K562 (cell line): ENCODE data around the gene TEX22. TPM values are rescaled to one million over a fixed set of nuclear protein-coding genes. Genes with fewer than 3 reads are reported as not detected.
A peak's percentile ranks its signal among the peaks of the same experiment; 100 is the strongest.

ENCODE experiments used
- ATAC-seq: fragments of 200-7000 bp; cut with Tn5 transposase; 3 replicates; pipeline ENCODE4 v1.9.1; 2020; ENCODE audit warnings: moderate library complexity
- BruUV-seq: library from RNA; stranded (reverse); fragments of 400-500 nt; replicated peaks from 2 replicates; lab custom pipeline; 2021; lab: Mats Ljungman, UMichigan
- CTCF ChIA-PET: fragments of 300-600 bp; formaldehyde crosslinking; extraction: SDS; loops from one replicate; lab custom pipeline; 2021; ENCODE audit warnings: low intra/inter-chr PET ratio; lab: Yijun Ruan, JAX
- POLR2A ChIA-PET: fragments of 300-600, 350-650 bp; sonication (Branson Sonifier 250); formaldehyde crosslinking; extraction: SDS; loops from one replicate; lab custom pipeline; 2021; ENCODE audit warnings: antibody characterized with exemption, inconsistent platforms; lab: Yijun Ruan, JAX
- DNase-seq, 4 experiments: peaks; one replicate each; pipeline versions ENCODE4 v3.0.0 to v3.0.0-alpha.2; 2011 to 2018; ENCODE audit warnings: low spot score in 3 of 4, mixed read lengths in 3 of 4; ENCODE audit errors: extremely low read depth in 1 of 4
- FAIRE-seq: peaks from 2 replicates; lab custom pipeline; 2011; peaks lifted over from hg19 to GRCh38; lab: Jason Lieb, UNC
- H2AFZ ChIP-seq: 2 replicates; pipeline ENCODE4 v1.6.0; 2011; ENCODE audit warnings: low read depth, low read length, control low read depth, inconsistent platforms
- H3K27ac ChIP-seq: fragments of 200-600 bp; 3 replicates; pipeline ENCODE4 v1.8.0; 2011; ENCODE audit warnings: low read depth, mild to moderate bottlenecking, control low read depth, inconsistent platforms, low read length, moderate library complexity, mixed read lengths; ENCODE audit errors: extremely low read depth
- H3K27me3 ChIP-seq, 2 experiments: fragments of 300-600 bp in 1 of 2; 2 replicates in 1 of 2; 3 replicates in 1 of 2; pipeline versions ENCODE4 v1.6.0 to v1.8.0; 2011; ENCODE audit warnings: inconsistent platforms in 2 of 2, low read length in 2 of 2, mild to moderate bottlenecking in 1 of 2, mixed read lengths in 1 of 2, moderate library complexity in 1 of 2; ENCODE audit not compliant: control insufficient read depth in 2 of 2, insufficient read depth in 2 of 2
- H3K36me3 ChIP-seq: fragments of 300-600 bp; 3 replicates; pipeline ENCODE4 v1.8.0; 2011; ENCODE audit warnings: mild to moderate bottlenecking, low read length, inconsistent platforms; ENCODE audit not compliant: control insufficient read depth, insufficient read depth
- H3K4me1 ChIP-seq, 2 experiments: fragments of 200-600 bp in 1 of 2; replicated peaks in 1 of 2; 2 replicates in 1 of 2; 3 replicates in 1 of 2; pipeline versions ENCODE4 v1.5.1 to v1.8.0; 2011; ENCODE audit warnings: inconsistent platforms in 2 of 2, low read length in 2 of 2, mild to moderate bottlenecking in 1 of 2, mixed read lengths in 1 of 2, moderate library complexity in 1 of 2; ENCODE audit not compliant: control insufficient read depth in 2 of 2, insufficient read depth in 2 of 2
- H3K4me2 ChIP-seq: 2 replicates; pipeline ENCODE4 v1.6.1; 2011; ENCODE audit warnings: low read length, control low read depth, inconsistent platforms, mixed read lengths; ENCODE audit not compliant: insufficient read depth
- H3K4me3 ChIP-seq: fragments of 200-600 bp; sonication (generic), shearing (Covaris generic); 2 replicates; pipeline ENCODE4 v1.5.1; 2016; ENCODE audit warnings: control low read depth, inconsistent platforms
- H3K79me2 ChIP-seq: fragments of 200-600 bp; 3 replicates; pipeline ENCODE4 v1.8.0; 2011; ENCODE audit warnings: low read length, inconsistent platforms; ENCODE audit not compliant: control insufficient read depth, insufficient read depth
- H3K9ac ChIP-seq, 2 experiments: 2 replicates each; pipeline versions ENCODE4 v1.6.0 to v1.6.1; 2011; ENCODE audit warnings: low read depth in 2 of 2, low read length in 2 of 2, control low read depth in 1 of 2, inconsistent platforms in 1 of 2, mild to moderate bottlenecking in 1 of 2, mixed read lengths in 1 of 2; ENCODE audit not compliant: insufficient read depth in 1 of 2
- H3K9me1 ChIP-seq: one replicate; pipeline ENCODE4 v1.6.0; 2011; ENCODE audit warnings: inconsistent platforms, mild to moderate bottlenecking, low read length, moderate library complexity; ENCODE audit not compliant: control insufficient read depth, insufficient read depth
- H3K9me3 ChIP-seq: replicated peaks from 2 replicates; pipeline ENCODE4 v1.5.1; 2011; ENCODE audit warnings: low read depth, low read length, inconsistent platforms; ENCODE audit not compliant: control insufficient read depth, insufficient read depth
- H4K20me1 ChIP-seq: replicated peaks from 2 replicates; pipeline ENCODE4 v1.6.1; 2011; ENCODE audit warnings: low read length, inconsistent platforms, mixed read lengths; ENCODE audit not compliant: control insufficient read depth, insufficient read depth
- POLR2G ChIP-seq: fragments of 200-400 bp; formaldehyde crosslinking; IDR thresholded peaks from 2 replicates; pipeline ENCODE4 v1.6.1; 2017; ENCODE audit warnings: low read depth, mild to moderate bottlenecking, antibody characterized with exemption, low read length, moderate library complexity
- THAP12 ChIP-seq: fragments of 250-450 bp; sonication (Bioruptor Pico); IDR thresholded peaks from 2 replicates; pipeline ENCODE4 v1.9.0; 2021; ENCODE audit warnings: mild to moderate bottlenecking, inconsistent platforms
- WGBS: fragments of 100-300 bp; shearing (Covaris generic); methylation state at CpG from one replicate; pipeline ENCODE4 v1.1.6; 2016; ENCODE audit warnings: low coverage, mixed read lengths; ENCODE audit not compliant: insufficient coverage; ENCODE audit errors: missing lambda C conversion rate; 5-methylcytosine and 5-hydroxymethylcytosine counted together
- in situ Hi-C: fragments of 300-500 bp; cut with MboI; formaldehyde crosslinking; loops from 4 replicates; pipeline ENCODE4 v1.15.0; 2018; ENCODE audit warnings: inconsistent platforms, mixed read lengths
- intact Hi-C: fragments of 100-400 bp; cut with micrococcal nuclease; formaldehyde crosslinking; loops from 2 replicates; pipeline ENCODE4 v1.14.2; 2022
- polyA plus RNA-seq, 8 experiments: library from polyadenylated mRNA; depleted of rRNA in 4 of 8; stranded (reverse) in 5 of 8; unstranded in 3 of 8; fragments of >200 nt; fragmentation: Nextera tagmentation in 2 of 8; fragmentation: Illumina TruSeq in 1 of 8; extraction: Ambion mirVana in 2 of 8; extraction: Trizol in 1 of 8; gene quantifications; 2 replicates each; pipeline versions ENCODE4 v1.2.1 to v1.2.3, GENCODE V29; 2011 to 2014; ENCODE audit warnings: inconsistent platforms in 1 of 8, missing spikeins in 1 of 8
- total RNA-seq, 7 experiments: library from RNA; depleted of rRNA in 6 of 7; stranded (reverse); fragments of >200 nt in 6 of 7; fragmentation: Illumina TruSeq in 2 of 7; extraction: Trizol in 2 of 7; gene quantifications; 2 replicates each; pipeline versions ENCODE4 v1.2.1 to v1.2.3, GENCODE V29; 2011 to 2021; ENCODE audit warnings: low replicate concordance in 1 of 7

The TEX22 gene
- total and polyA plus RNA-seq, 9 of the 15 experiments (the other 6 are each of a cell fraction or from before 2014, with no cell fraction given), result 0.04 to 1.7 (median 0.23) TPM; not detected in 2

DNA sequence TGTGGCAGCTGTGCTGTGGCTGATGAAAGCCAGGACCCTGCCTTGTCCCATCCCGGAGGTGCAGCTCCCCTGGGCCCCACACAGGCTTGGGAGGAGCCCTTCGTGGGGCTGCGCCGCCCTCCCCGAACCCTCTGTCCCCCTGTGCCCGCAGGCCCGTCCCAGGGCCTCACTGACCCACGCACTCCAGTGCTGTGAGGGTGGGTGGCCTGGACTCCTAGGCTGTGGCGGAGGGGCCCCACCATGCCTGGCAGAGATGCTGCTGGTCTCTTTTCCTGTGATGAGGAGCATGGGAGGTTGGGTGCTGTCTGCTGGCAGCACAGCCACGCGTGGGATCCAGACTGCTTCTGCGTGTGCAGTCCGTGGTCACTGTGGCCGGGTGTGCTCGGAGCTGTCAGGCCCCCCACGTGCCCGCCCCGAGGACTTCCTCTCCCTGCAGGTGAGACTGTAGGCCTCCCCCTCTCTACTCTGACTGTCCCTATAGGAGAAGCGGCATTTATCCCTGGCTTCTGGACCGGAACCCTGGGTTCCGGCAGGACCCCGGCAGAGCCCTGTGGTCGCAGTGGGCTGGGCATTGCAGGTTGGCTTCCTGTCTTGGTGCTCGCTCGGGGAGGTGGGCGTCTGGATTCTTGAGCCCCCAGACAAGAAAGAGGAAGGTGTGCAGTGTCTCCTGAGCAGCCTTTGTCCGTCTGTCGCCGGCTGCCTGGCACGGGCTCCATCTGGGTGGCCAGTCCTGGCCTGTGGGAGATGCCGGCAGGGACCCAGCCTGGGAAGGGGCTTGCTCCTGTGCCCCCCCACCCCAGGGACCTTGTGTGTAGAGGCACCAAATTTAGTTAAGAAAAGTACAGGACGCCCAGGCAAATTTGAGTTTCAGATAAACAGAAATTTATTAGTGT lies 23.6 kb downstream of the TEX22 start:
- H4K20me1 ChIP-seq, result no peaks in the 10 kb centered on the region
- H3K9me1 ChIP-seq, result peaks cover 6% of the 10 kb centered on the region
- 81% methylated on average over 5 of the region's 32 CpGs for WGBS
- FAIRE-seq (no peak), ATAC-seq (no peak), DNase-seq (no peak)
- in situ Hi-C loops, result no loop called here
- no TSS peak for BruUV-seq
- peaks cover 45% of the 10 kb centered on the region; the same call in 2 of the 3 replicates for H3K36me3 ChIP-seq
- no peaks in the 10 kb centered on the region for H3K27me3 ChIP-seq
- H3K4me3 ChIP-seq, result peak overlapping the region; percentile 71; the same call in 1 of the 2 replicates
- ChIA-PET CTCF (interaction anchor here (0.6 kb wide), 1 partner anchor 8 kb away, joined by 3 read pairs; no protein-coding TSS in a partner anchor), POLR2A (interaction anchor here (0.9 to 1.6 kb wide), 2 partner anchors 14 to 18 kb away, joined by 3 to 4 read pairs; no protein-coding TSS in a partner anchor)
- 0 out of 2 replicates have a peak, but pooled peaks have one; percentile 36 for TF ChIP-seq POLR2G
- no peak for TF ChIP-seq THAP12 (CRISPR knock-in tag)
- H3K27ac ChIP-seq, result no peak overlapping the region
- intact Hi-C loops, result no loop called here
- H3K4me2 ChIP-seq, result 0 out of 2 replicates have a peak overlapping the region, but pooled peaks have one; percentile 72
- H2AFZ ChIP-seq, result no peak overlapping the region
- no peaks in the 10 kb centered on the region; the same call in 1 of the 2 replicates for H3K9me3 ChIP-seq
- peak overlapping the region; percentile 81 to 98; a peak in 2 of 4 replicates for H3K9ac ChIP-seq
- H3K4me1 ChIP-seq, result peaks cover 11 to 68% of the 10 kb centered on the region in 2 experiments; a peak in 4 of 5 replicates
- H3K79me2 ChIP-seq, result peaks cover 69% of the 10 kb centered on the region
